Heart left ventricle (tissue), 13 donors: Measurements from ENCODE around the gene RIPK4.

Experiments
- POLR2A ChIP-seq, 2 donors: fragments of 450-650 bp; IDR thresholded peaks; one replicate each; pipeline ENCODE4 v1.6.1; 2017; ENCODE audit warnings: antibody characterized with exemption in 2 of 2, mild to moderate bottlenecking in 2 of 2, moderate library complexity in 2 of 2
- TF ChIP-seq, protein P1 (sequence below), 12 donors: fragments of 200-600 bp; sonication (generic) in 4 of 12; IDR thresholded peaks; one replicate each; pipeline versions ENCODE4 v1.5.0 to v1.8.0; 2018 to 2022; ENCODE audit warnings: antibody characterized with exemption in 12 of 12, mild to moderate bottlenecking in 5 of 12
- donor health status: ischemic (EF 13 %, LVEDD 7.1; RV severe dilation, severe dysfunction).
- donor health status: DM: no; HTN: yes; CAD: no.
- donor health status: DM: no; HTN: no; CAD: no.
- donor health status: ischemic (EF 25% LVEDD 6.9; RV normal size, moderate dysfunction).
- donor health status: ischemic (EF 25% LVEDD 5.7; RV mildly dilated, moderate dysfunction).
- donor health status: ischemic (EF 35%, LVEDD 5.7; RV mildly dilated, moderate dysfunction).
- donor health status: nonischemic (EF 11% LVEDD 7.7; RV severe dilation, severe dysfunction).
- donor health status: DM: yes; HTN: yes; CAD: no.
- donor health status: PGD.
- donor health status: ischemic (EF 29% LVEDD 5.4; RV normal size, mild dysfunction).
- donor health status: nonischemic (EF 23%, LVEDD 6.1; RV moderate dilation, normal function).

DNA sequence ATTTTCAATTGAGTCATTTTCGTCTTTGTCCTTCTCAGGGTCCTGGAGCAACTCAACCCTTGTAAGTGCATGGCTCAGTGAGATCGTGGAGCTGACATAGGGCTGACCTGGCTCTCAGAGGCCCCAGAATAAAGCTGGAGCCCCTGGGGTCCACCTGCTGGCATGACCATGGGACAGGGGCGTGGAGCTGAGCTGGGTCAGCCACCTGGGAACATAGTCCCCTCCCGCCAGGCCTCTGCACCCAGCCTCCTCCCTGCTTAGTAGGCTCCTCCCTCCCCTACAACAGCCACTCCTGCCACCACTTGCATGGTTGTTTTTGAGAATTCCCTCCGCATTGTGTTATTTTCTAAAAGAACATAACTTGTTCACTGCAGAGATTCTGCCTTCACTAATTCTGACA, 3.1 kb upstream of the RIPK4 start:
- no peak for TF ChIP-seq POLR2A (IDR thresholded peaks at IDR 0.05)
- TF ChIP-seq, protein P1, sequence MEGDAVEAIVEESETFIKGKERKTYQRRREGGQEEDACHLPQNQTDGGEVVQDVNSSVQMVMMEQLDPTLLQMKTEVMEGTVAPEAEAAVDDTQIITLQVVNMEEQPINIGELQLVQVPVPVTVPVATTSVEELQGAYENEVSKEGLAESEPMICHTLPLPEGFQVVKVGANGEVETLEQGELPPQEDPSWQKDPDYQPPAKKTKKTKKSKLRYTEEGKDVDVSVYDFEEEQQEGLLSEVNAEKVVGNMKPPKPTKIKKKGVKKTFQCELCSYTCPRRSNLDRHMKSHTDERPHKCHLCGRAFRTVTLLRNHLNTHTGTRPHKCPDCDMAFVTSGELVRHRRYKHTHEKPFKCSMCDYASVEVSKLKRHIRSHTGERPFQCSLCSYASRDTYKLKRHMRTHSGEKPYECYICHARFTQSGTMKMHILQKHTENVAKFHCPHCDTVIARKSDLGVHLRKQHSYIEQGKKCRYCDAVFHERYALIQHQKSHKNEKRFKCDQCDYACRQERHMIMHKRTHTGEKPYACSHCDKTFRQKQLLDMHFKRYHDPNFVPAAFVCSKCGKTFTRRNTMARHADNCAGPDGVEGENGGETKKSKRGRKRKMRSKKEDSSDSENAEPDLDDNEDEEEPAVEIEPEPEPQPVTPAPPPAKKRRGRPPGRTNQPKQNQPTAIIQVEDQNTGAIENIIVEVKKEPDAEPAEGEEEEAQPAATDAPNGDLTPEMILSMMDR (IDR thresholded peaks at IDR 0.05) = no peak
